Neural progenitor cell (in vitro differentiated cells): Measurements from ENCODE around the gene UTS2B.

Source experiments
- EZH2 ChIP-seq: fragments of 200-600 bp; sonication (generic); IDR thresholded peaks from 2 replicates; pipeline ENCODE4 v1.6.1; 2017; ENCODE audit warnings: antibody characterized with exemption, mild to moderate bottlenecking, moderate library complexity
- EZH2phosphoT487 ChIP-seq: fragments of 200-600 bp; sonication (generic); IDR thresholded peaks from 2 replicates; pipeline ENCODE4 v1.6.1; 2017; ENCODE audit warnings: antibody characterized with exemption
- TF ChIP-seq, protein P1 (sequence below): fragments of 200-600 bp; sonication (generic); IDR thresholded peaks from 2 replicates; pipeline ENCODE4 v1.5.1; 2017; ENCODE audit warnings: antibody characterized with exemption, mild to moderate bottlenecking

- TF ChIP-seq, protein P1, sequence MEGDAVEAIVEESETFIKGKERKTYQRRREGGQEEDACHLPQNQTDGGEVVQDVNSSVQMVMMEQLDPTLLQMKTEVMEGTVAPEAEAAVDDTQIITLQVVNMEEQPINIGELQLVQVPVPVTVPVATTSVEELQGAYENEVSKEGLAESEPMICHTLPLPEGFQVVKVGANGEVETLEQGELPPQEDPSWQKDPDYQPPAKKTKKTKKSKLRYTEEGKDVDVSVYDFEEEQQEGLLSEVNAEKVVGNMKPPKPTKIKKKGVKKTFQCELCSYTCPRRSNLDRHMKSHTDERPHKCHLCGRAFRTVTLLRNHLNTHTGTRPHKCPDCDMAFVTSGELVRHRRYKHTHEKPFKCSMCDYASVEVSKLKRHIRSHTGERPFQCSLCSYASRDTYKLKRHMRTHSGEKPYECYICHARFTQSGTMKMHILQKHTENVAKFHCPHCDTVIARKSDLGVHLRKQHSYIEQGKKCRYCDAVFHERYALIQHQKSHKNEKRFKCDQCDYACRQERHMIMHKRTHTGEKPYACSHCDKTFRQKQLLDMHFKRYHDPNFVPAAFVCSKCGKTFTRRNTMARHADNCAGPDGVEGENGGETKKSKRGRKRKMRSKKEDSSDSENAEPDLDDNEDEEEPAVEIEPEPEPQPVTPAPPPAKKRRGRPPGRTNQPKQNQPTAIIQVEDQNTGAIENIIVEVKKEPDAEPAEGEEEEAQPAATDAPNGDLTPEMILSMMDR: no peak
- TF ChIP-seq EZH2 (no peak), EZH2phosphoT487 (no peak)
Measured at GRCh38 chr3:191306428-191306827, 23.9 kb downstream of the UTS2B start.
